ENCODE results near the gene ZBTB49. TPM values are rescaled to one million over a fixed set of nuclear protein-coding genes. Genes with fewer than 3 reads are reported as not detected.

ZBTB49 gene
- polyA plus RNA-seq, 1 experiment, result 1.9 TPM

- CTCF ChIA-PET, result interaction anchor here (0.8 kb wide), 1 partner anchor 10 kb away, joined by 5 read pairs; no protein-coding TSS in a partner anchor
- POLR2A ChIA-PET, result no interaction called here
- TF ChIP-seq CTCF (IDR thresholded peaks at IDR 0.05; ENCODE audit: insufficient read depth, low read depth, low read length), result no peak
Observed at GRCh38 chr4:4269856-4270255, 20.2 kb upstream of the ZBTB49 start.

GRCh38 chr4:4270529-4270928 is 19.5 kb upstream of the ZBTB49 start:
- ChIA-PET CTCF (no interaction called here), POLR2A (no interaction called here)
- H3K27me3 ChIP-seq (ENCODE audit: control insufficient read depth, insufficient read depth, low read length), result no peaks in the 10 kb centered on the region
- H3K36me3 ChIP-seq (ENCODE audit: control insufficient read depth, insufficient read depth, low read length), result peaks cover 4% of the 10 kb centered on the region
- no peak for DNase-seq (ENCODE audit: low read depth)
- H3K4me3 ChIP-seq (ENCODE audit: low read depth, low read length), result no peak overlapping the region
- TF ChIP-seq CTCF (IDR thresholded peaks at IDR 0.05; ENCODE audit: insufficient read depth, low read depth, low read length), result no peak

More at GRCh38 chr4:4269856-4270255, 20.2 kb upstream of the ZBTB49 start:
- Histone ChIP-seq H3K27me3 (ENCODE audit: control insufficient read depth, insufficient read depth, low read length) (no peaks in the 10 kb centered on the region), H3K36me3 (ENCODE audit: control insufficient read depth, insufficient read depth, low read length) (peaks cover 4% of the 10 kb centered on the region), H3K4me3 (ENCODE audit: low read depth, low read length) (no peak overlapping the region)
- DNase-seq (ENCODE audit: low read depth), result no peak

- CTCF ChIA-PET, result no interaction called here
- Histone ChIP-seq H3K36me3 (ENCODE audit: control insufficient read depth, insufficient read depth, low read length) (peaks cover 4% of the 10 kb centered on the region), H3K4me3 (ENCODE audit: low read depth, low read length) (no peak overlapping the region), H3K27me3 (ENCODE audit: control insufficient read depth, insufficient read depth, low read length) (no peaks in the 10 kb centered on the region)
- DNase-seq (ENCODE audit: low read depth), result no peak
- POLR2A ChIA-PET, result no interaction called here
- no peak for TF ChIP-seq CTCF (IDR thresholded peaks at IDR 0.05; ENCODE audit: insufficient read depth, low read depth, low read length)
Observed at GRCh38 chr4:4271912-4272311, 18.1 kb upstream of the ZBTB49 start.

GRCh38 chr4:4274226-4274625 is 15.8 kb upstream of the ZBTB49 start:
- CTCF ChIA-PET, result no interaction called here
- TF ChIP-seq CTCF (IDR thresholded peaks at IDR 0.05; ENCODE audit: insufficient read depth, low read depth, low read length), result no peak
- POLR2A ChIA-PET, result no interaction called here
- Histone ChIP-seq H3K27me3 (ENCODE audit: control insufficient read depth, insufficient read depth, low read length) (no peaks in the 10 kb centered on the region), H3K4me3 (ENCODE audit: low read depth, low read length) (no peak overlapping the region), H3K36me3 (ENCODE audit: control insufficient read depth, insufficient read depth, low read length) (peaks cover 11% of the 10 kb centered on the region)
- DNase-seq (ENCODE audit: low read depth), result no peak

GRCh38 chr4:4277531-4277930 is 12.5 kb upstream of the ZBTB49 start:
- no peak for TF ChIP-seq CTCF (IDR thresholded peaks at IDR 0.05; ENCODE audit: insufficient read depth, low read depth, low read length)
- no peak for DNase-seq (ENCODE audit: low read depth)
- ChIA-PET CTCF (interaction anchor here (1.3 kb wide), 1 partner anchor 9 kb away, joined by 4 read pairs; no protein-coding TSS in a partner anchor), POLR2A (no interaction called here)
- Histone ChIP-seq H3K36me3 (ENCODE audit: control insufficient read depth, insufficient read depth, low read length) (peaks cover 14% of the 10 kb centered on the region), H3K27me3 (ENCODE audit: control insufficient read depth, insufficient read depth, low read length) (no peaks in the 10 kb centered on the region), H3K4me3 (ENCODE audit: low read depth, low read length) (no peak overlapping the region)

Data from BJ (cell line).